ENCODE results near the gene PTEN.

Gene PTEN

GRCh38 chr10:87930141-87930540 is 66.7 kb downstream of the PTEN start:
- TF ChIP-seq POLR2A (IDR thresholded peaks at IDR 0.05; ENCODE audit: low read depth, low read length) (no peak), TAF1 (IDR thresholded peaks at IDR 0.05; ENCODE audit: low read depth, low read length) (no peak), POLR2AphosphoS5 (IDR thresholded peaks at IDR 0.05; ENCODE audit: low read depth, low read length) (no peak)
- DNase-seq (ENCODE audit: insufficient read length, low spot score): no peak
- no peak for FAIRE-seq

- TF ChIP-seq POLR2A (IDR thresholded peaks at IDR 0.05; ENCODE audit: low read depth, low read length) (no peak), POLR2AphosphoS5 (IDR thresholded peaks at IDR 0.05; ENCODE audit: low read depth, low read length) (no peak), SPI1 (IDR thresholded peaks at IDR 0.05; ENCODE audit: low read depth, low read length) (no peak), PAX5 (IDR thresholded peaks at IDR 0.05; ENCODE audit: insufficient read depth, low read length, severe bottlenecking) (no peak), POU2F2 (IDR thresholded peaks at IDR 0.05; ENCODE audit: low read depth, low read length) (no peak)
- no peak for DNase-seq (ENCODE audit: insufficient read length, low spot score)
- FAIRE-seq: peak; percentile 70
Observed at GRCh38 chr10:87930934-87931835, 67.8 kb downstream of the PTEN start.

GRCh38 chr10:87931836-87932230 is 68.4 kb downstream of the PTEN start:
- no peak for DNase-seq (ENCODE audit: insufficient read length, low spot score)
- TF ChIP-seq PAX5 (IDR thresholded peaks at IDR 0.05; ENCODE audit: insufficient read depth, low read length, severe bottlenecking): no peak
- TF ChIP-seq POLR2AphosphoS5 (IDR thresholded peaks at IDR 0.05; ENCODE audit: low read depth, low read length): no peak
- TF ChIP-seq SPI1 (IDR thresholded peaks at IDR 0.05; ENCODE audit: low read depth, low read length): no peak
- no peak for TF ChIP-seq POLR2A (IDR thresholded peaks at IDR 0.05; ENCODE audit: low read depth, low read length)
- no peak for TF ChIP-seq POU2F2 (IDR thresholded peaks at IDR 0.05; ENCODE audit: low read depth, low read length)
- TF ChIP-seq TAF1 (IDR thresholded peaks at IDR 0.05; ENCODE audit: low read depth, low read length): no peak
- no peak for FAIRE-seq

- TF ChIP-seq POLR2A (IDR thresholded peaks at IDR 0.05; ENCODE audit: low read depth, low read length): no peak
- TF ChIP-seq POU2F2 (IDR thresholded peaks at IDR 0.05; ENCODE audit: low read depth, low read length): no peak
- TF ChIP-seq POLR2AphosphoS5 (IDR thresholded peaks at IDR 0.05; ENCODE audit: low read depth, low read length): no peak
- TF ChIP-seq SPI1 (IDR thresholded peaks at IDR 0.05; ENCODE audit: low read depth, low read length): no peak
- TF ChIP-seq TAF1 (IDR thresholded peaks at IDR 0.05; ENCODE audit: low read depth, low read length): no peak
- no peak for TF ChIP-seq PAX5 (IDR thresholded peaks at IDR 0.05; ENCODE audit: insufficient read depth, low read length, severe bottlenecking)
- no peak for FAIRE-seq
- DNase-seq (ENCODE audit: insufficient read length, low spot score): no peak
Observed at GRCh38 chr10:87935290-87936141, 72.1 kb downstream of the PTEN start.

- TF ChIP-seq POLR2A (IDR thresholded peaks at IDR 0.05; ENCODE audit: low read depth, low read length): no peak
- no peak for TF ChIP-seq TAF1 (IDR thresholded peaks at IDR 0.05; ENCODE audit: low read depth, low read length)
- no peak for TF ChIP-seq PAX5 (IDR thresholded peaks at IDR 0.05; ENCODE audit: insufficient read depth, low read length, severe bottlenecking)
- no peak for TF ChIP-seq SPI1 (IDR thresholded peaks at IDR 0.05; ENCODE audit: low read depth, low read length)
- no peak for TF ChIP-seq POU2F2 (IDR thresholded peaks at IDR 0.05; ENCODE audit: low read depth, low read length)
- peak; percentile 69 for TF ChIP-seq POLR2AphosphoS5 (IDR thresholded peaks at IDR 0.05; ENCODE audit: low read depth, low read length)
- DNase-seq (ENCODE audit: insufficient read length, low spot score): no peak
- FAIRE-seq: no peak
Observed at GRCh38 chr10:87940210-87940609, 76.8 kb downstream of the PTEN start.

- TF ChIP-seq POLR2AphosphoS5 (IDR thresholded peaks at IDR 0.05; ENCODE audit: low read depth, low read length): no peak
- no peak for TF ChIP-seq PAX5 (IDR thresholded peaks at IDR 0.05; ENCODE audit: insufficient read depth, low read length, severe bottlenecking)
- TF ChIP-seq POU2F2 (IDR thresholded peaks at IDR 0.05; ENCODE audit: low read depth, low read length): no peak
- TF ChIP-seq SPI1 (IDR thresholded peaks at IDR 0.05; ENCODE audit: low read depth, low read length): no peak
- no peak for TF ChIP-seq TAF1 (IDR thresholded peaks at IDR 0.05; ENCODE audit: low read depth, low read length)
- TF ChIP-seq POLR2A (IDR thresholded peaks at IDR 0.05; ENCODE audit: low read depth, low read length): no peak
- no peak for DNase-seq (ENCODE audit: insufficient read length, low spot score)
- FAIRE-seq: peak; percentile 66
Observed at GRCh38 chr10:87942884-87943527, 79.6 kb downstream of the PTEN start.

- TF ChIP-seq SPI1 (IDR thresholded peaks at IDR 0.05; ENCODE audit: low read depth, low read length) (no peak), POLR2AphosphoS5 (IDR thresholded peaks at IDR 0.05; ENCODE audit: low read depth, low read length) (peak; percentile 7; the same call in 1 of the 2 replicates), PAX5 (IDR thresholded peaks at IDR 0.05; ENCODE audit: insufficient read depth, low read length, severe bottlenecking) (no peak), TAF1 (IDR thresholded peaks at IDR 0.05; ENCODE audit: low read depth, low read length) (no peak)
- FAIRE-seq: no peak
- DNase-seq (ENCODE audit: insufficient read length, low spot score): no peak
Observed at GRCh38 chr10:87945984-87946383, 82.6 kb downstream of the PTEN start.

GRCh38 chr10:87952612-87953011 is 89.2 kb downstream of the PTEN start:
- DNase-seq (ENCODE audit: insufficient read length, low spot score): no peak
- FAIRE-seq: no peak
- TF ChIP-seq TAF1 (IDR thresholded peaks at IDR 0.05; ENCODE audit: low read depth, low read length): no peak
- no peak for TF ChIP-seq POLR2A (IDR thresholded peaks at IDR 0.05; ENCODE audit: low read depth, low read length)
- TF ChIP-seq POLR2AphosphoS5 (IDR thresholded peaks at IDR 0.05; ENCODE audit: low read depth, low read length): no peak
- TF ChIP-seq SPI1 (IDR thresholded peaks at IDR 0.05; ENCODE audit: low read depth, low read length): no peak
- no peak for TF ChIP-seq POU2F2 (IDR thresholded peaks at IDR 0.05; ENCODE audit: low read depth, low read length)
- TF ChIP-seq PAX5 (IDR thresholded peaks at IDR 0.05; ENCODE audit: insufficient read depth, low read length, severe bottlenecking): no peak

- DNase-seq (ENCODE audit: insufficient read length, low spot score) (no peak), FAIRE-seq (no peak)
- TF ChIP-seq POU2F2 (IDR thresholded peaks at IDR 0.05; ENCODE audit: low read depth, low read length): no peak
- TF ChIP-seq TAF1 (IDR thresholded peaks at IDR 0.05; ENCODE audit: low read depth, low read length): no peak
- no peak for TF ChIP-seq SPI1 (IDR thresholded peaks at IDR 0.05; ENCODE audit: low read depth, low read length)
- TF ChIP-seq PAX5 (IDR thresholded peaks at IDR 0.05; ENCODE audit: insufficient read depth, low read length, severe bottlenecking): no peak
- TF ChIP-seq POLR2A (IDR thresholded peaks at IDR 0.05; ENCODE audit: low read depth, low read length): no peak
- no peak for TF ChIP-seq POLR2AphosphoS5 (IDR thresholded peaks at IDR 0.05; ENCODE audit: low read depth, low read length)
Observed at GRCh38 chr10:87956055-87956454, 92.6 kb downstream of the PTEN start.
